Ishikawa (cell line): ENCODE results near the gene BLOC1S3.

Source experiments
- CEBPB ChIP-seq: IDR thresholded peaks from 2 replicates; pipeline ENCODE4 v1.6.1; 2012
- CREB1 ChIP-seq: IDR thresholded peaks from 2 replicates; pipeline ENCODE4 v1.6.1; 2012; ENCODE audit warnings: low read depth
- EGR1 ChIP-seq: IDR thresholded peaks from 2 replicates; pipeline ENCODE4 v1.6.1; 2012
- EP300 ChIP-seq: IDR thresholded peaks from 2 replicates; pipeline ENCODE4 v1.6.1; 2012; ENCODE audit warnings: borderline replicate concordance
- FOXM1 ChIP-seq: IDR thresholded peaks from 2 replicates; pipeline ENCODE4 v1.6.1; 2012; ENCODE audit warnings: low read depth, borderline replicate concordance
- MAX ChIP-seq: IDR thresholded peaks from 2 replicates; pipeline ENCODE4 v1.6.1; 2012
- NFIC ChIP-seq: IDR thresholded peaks from 2 replicates; pipeline ENCODE4 v1.6.1; 2012
- RAD21 ChIP-seq: IDR thresholded peaks from 2 replicates; pipeline ENCODE4 v1.6.1; 2012; ENCODE audit warnings: low read depth
- TAF1 ChIP-seq: IDR thresholded peaks from 2 replicates; pipeline ENCODE4 v1.6.1; 2012; ENCODE audit warnings: low read depth, mild to moderate bottlenecking
- TCF12 ChIP-seq: IDR thresholded peaks from 2 replicates; pipeline ENCODE4 v1.6.1; 2012; ENCODE audit warnings: low read depth
- TEAD4 ChIP-seq: IDR thresholded peaks from 2 replicates; pipeline ENCODE4 v1.6.1; 2012
- YY1 ChIP-seq: IDR thresholded peaks from 2 replicates; pipeline ENCODE4 v1.6.1; 2012; ENCODE audit warnings: low read depth
- ZBTB7A ChIP-seq: IDR thresholded peaks from 2 replicates; pipeline ENCODE4 v1.6.1; 2012; ENCODE audit warnings: low read depth
- TF ChIP-seq, protein P1 (sequence below): IDR thresholded peaks from 2 replicates; pipeline ENCODE4 v1.6.1; 2012
- TF ChIP-seq, protein P2 (sequence below): IDR thresholded peaks from 2 replicates; pipeline ENCODE4 v1.6.1; 2012; ENCODE audit warnings: low read depth, mild to moderate bottlenecking

Gene BLOC1S3

DNA sequence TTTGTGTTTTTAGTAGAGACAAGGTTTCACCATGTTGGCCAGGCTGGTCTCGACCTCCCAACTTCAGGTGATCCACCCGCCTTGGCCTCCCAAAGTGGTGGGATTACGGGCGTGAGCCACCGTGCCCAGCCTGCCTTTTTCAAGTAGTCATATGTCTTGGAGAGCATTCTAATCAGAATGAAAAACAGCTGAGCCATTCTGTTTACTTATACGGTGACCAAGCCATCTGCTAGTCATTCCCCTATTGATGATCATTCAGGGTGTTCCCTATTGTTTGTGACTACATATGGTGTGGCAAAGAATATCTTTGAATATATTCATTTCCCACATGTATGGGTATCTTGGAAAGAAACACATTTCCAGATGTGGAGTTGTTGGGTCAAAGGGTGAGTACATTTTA lies 17.2 kb downstream of the BLOC1S3 start:
- TF ChIP-seq NFIC (no peak), CEBPB (no peak), MAX (no peak), YY1 (no peak), EGR1 (no peak), EP300 (no peak), RAD21 (no peak), TEAD4 (no peak), FOXM1 (no peak), ZBTB7A (no peak), TAF1 (no peak), CREB1 (no peak), TCF12 (no peak)
- TF ChIP-seq, protein P1, sequence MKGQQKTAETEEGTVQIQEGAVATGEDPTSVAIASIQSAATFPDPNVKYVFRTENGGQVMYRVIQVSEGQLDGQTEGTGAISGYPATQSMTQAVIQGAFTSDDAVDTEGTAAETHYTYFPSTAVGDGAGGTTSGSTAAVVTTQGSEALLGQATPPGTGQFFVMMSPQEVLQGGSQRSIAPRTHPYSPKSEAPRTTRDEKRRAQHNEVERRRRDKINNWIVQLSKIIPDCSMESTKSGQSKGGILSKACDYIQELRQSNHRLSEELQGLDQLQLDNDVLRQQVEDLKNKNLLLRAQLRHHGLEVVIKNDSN = no peak
- TF ChIP-seq, protein P2, sequence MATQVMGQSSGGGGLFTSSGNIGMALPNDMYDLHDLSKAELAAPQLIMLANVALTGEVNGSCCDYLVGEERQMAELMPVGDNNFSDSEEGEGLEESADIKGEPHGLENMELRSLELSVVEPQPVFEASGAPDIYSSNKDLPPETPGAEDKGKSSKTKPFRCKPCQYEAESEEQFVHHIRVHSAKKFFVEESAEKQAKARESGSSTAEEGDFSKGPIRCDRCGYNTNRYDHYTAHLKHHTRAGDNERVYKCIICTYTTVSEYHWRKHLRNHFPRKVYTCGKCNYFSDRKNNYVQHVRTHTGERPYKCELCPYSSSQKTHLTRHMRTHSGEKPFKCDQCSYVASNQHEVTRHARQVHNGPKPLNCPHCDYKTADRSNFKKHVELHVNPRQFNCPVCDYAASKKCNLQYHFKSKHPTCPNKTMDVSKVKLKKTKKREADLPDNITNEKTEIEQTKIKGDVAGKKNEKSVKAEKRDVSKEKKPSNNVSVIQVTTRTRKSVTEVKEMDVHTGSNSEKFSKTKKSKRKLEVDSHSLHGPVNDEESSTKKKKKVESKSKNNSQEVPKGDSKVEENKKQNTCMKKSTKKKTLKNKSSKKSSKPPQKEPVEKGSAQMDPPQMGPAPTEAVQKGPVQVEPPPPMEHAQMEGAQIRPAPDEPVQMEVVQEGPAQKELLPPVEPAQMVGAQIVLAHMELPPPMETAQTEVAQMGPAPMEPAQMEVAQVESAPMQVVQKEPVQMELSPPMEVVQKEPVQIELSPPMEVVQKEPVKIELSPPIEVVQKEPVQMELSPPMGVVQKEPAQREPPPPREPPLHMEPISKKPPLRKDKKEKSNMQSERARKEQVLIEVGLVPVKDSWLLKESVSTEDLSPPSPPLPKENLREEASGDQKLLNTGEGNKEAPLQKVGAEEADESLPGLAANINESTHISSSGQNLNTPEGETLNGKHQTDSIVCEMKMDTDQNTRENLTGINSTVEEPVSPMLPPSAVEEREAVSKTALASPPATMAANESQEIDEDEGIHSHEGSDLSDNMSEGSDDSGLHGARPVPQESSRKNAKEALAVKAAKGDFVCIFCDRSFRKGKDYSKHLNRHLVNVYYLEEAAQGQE = no peak

- TF ChIP-seq YY1 = no peak
- no peak for TF ChIP-seq TCF12
- TF ChIP-seq RAD21 = peak; percentile 72
These were observed 22.0 kb downstream of the BLOC1S3 start for GRCh38 chr19:45200568-45200967.

DNA sequence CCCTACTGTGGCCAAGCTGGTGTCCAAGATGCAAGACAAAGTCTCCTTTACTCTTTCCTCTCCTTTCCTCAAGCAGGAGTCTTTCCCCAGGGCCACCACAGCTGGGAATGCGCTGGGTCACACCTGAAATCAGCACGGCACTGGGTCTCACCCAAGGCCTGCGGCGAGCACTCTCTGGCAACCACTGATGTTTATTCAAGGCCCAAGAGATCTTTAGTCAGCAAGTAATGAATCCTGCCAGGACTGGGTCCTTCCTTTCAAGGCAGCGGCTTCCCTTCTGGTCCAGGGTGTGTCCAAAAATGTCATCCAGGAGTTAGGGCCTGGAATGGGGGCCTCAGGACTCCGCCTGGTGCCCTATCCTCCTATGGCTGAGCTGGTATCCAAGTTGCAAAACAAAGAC lies 24.1 kb downstream of the BLOC1S3 start:
- no peak for TF ChIP-seq TEAD4
- TF ChIP-seq TCF12 = no peak
- TF ChIP-seq, protein P2 = no peak
- no peak for TF ChIP-seq FOXM1
- no peak for TF ChIP-seq YY1
- TF ChIP-seq, protein P1 = no peak
- TF ChIP-seq CEBPB = no peak
- no peak for TF ChIP-seq EGR1
- TF ChIP-seq CREB1 = no peak
- no peak for TF ChIP-seq ZBTB7A
- TF ChIP-seq RAD21 = no peak
- no peak for TF ChIP-seq MAX
- no peak for TF ChIP-seq NFIC
- no peak for TF ChIP-seq TAF1
- no peak for TF ChIP-seq EP300

DNA sequence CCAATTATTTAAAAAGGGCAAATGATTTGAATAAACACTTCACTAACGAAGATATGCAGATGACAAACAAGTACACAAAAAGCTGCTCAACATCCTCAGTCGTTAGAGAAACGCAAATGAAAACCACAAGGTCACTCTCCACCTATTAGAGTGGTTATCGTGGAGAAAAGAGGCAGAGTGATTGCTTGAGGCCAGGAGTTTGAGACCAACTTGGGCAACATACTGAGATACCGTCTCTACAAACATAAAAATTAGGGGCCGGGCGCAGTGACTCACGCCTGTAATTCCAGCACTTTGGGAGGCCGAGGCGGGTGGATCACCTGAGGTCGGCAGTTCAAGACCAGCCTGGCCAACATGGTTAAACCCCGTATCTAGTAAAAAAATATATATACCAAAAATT lies 27.2 kb downstream of the BLOC1S3 start:
- TF ChIP-seq, protein P2 = no peak
- no peak for TF ChIP-seq EP300
- no peak for TF ChIP-seq TEAD4
- TF ChIP-seq CEBPB = no peak
- no peak for TF ChIP-seq TCF12
- TF ChIP-seq, protein P1 = no peak
- TF ChIP-seq RAD21 = no peak
- TF ChIP-seq ZBTB7A = no peak

DNA sequence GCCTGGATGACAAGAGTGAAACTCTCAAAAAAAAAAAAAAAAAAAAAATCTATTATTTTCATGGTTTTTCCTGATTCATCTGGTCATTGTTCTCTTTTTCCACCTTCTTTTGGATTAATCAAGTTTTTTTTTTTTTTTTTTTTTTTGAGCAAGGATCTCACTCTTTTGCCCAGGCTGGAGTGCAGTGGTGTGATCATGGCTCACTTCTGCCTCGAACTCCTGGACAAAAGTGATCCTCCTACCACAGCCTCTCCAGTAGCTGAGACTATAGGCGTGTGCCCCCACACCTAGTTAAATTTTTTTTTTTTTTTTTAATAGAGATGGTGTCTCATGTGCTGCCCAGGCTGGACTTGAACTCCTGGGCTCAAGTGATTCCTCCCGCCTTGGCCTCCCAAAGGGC lies 27.7 kb downstream of the BLOC1S3 start:
- TF ChIP-seq MAX = no peak
- no peak for TF ChIP-seq NFIC
- no peak for TF ChIP-seq TCF12
- TF ChIP-seq, protein P1 = no peak
- TF ChIP-seq EGR1 = no peak
- no peak for TF ChIP-seq CREB1
- no peak for TF ChIP-seq FOXM1
- TF ChIP-seq RAD21 = no peak
- no peak for TF ChIP-seq YY1
- no peak for TF ChIP-seq TAF1
- TF ChIP-seq, protein P2 = no peak
- TF ChIP-seq TEAD4 = no peak
- TF ChIP-seq CEBPB = no peak
- TF ChIP-seq EP300 = no peak
